HG02973 (cell line): ENCODE results near the gene MITF.
"Not testable (repeated sequence)": the region's sequence is repeated elsewhere in the genome, so short reads cannot be mapped to it uniquely, and the experiment has no call there.

ENCODE experiments used
- ATAC-seq: cut with Tn5 transposase; IDR thresholded peaks from one replicate; pipeline ENCODE4 v1.9.1; 2021; ENCODE audit warnings: moderate library complexity; ENCODE audit not compliant: unreplicated experiment

The MITF gene

DNA sequence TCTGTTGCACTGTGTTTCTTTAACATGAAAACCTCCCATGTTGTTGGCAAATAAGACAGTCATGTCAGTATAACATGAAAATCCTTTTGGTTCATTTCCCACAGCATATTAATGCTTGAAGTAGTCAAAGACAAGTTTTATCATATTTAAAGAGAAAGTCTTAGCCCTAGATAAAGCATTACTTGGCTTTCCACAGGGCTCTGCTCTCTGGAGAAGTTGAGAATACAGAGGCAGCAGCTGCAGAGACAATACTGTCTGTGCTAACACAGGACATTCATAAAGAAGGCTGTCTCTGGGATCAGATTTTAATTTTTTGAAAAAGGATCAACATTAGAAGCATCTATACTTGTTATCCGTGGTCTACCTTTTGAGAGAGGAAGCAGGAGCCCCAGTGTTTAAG, 156.8 kb downstream of the MITF start:
- no peak for ATAC-seq

DNA sequence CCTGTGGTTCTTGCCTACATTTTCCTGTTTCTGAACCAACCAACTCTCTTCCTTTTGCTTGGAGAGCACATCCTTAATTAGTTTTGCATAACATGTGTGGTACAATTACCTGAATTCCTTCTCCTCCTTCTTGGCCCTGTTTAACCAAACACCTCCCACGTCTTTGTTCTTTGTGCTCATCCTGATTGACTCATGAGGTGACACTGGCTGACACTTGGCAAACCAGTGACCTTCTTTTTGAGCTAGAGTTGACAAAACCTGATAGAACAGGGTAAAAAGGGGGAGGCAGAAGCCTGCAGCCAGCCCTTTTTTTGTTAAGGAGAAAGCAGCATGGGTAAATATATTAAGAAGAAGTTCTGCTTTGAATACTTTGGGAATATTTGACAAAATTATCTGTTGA, 161.1 kb downstream of the MITF start:
- no peak for ATAC-seq

DNA sequence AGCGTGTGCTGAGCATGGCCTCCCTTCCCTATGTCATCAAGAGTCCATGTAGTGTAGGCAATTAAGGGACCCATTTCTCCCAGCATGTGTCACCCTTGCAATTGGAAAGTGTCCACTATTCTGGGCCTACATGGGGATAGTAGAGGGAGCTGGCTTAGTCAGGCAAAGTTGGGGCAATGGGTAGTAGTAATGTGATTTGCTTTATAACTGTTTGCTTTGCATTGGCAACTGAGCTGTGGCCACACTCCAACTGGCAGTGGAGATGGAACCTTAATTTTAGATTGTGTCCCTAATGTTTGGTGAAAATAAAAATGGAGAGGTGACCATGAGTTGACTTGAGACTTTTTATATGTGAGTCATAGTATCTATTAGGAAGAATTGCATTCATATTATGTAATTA, 162.5 kb downstream of the MITF start:
- ATAC-seq: no peak

DNA sequence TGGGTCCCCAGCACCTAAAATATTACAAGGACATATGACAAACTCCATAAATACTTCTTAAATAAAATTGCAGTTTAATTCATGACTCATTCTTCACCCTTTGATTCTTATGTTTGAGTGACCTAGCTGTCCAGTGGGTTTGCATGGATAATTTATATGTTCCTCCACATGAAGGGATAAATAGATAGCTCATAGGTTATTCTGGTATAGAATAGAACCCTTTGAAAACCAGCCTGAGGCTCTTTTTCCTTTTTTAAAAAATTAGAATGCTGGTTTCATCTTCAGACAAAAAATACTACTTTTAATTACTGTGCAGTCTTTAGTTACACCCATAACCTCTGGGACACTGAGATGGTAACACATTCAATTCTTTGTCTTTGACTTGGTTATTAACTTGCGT, 163.1 kb downstream of the MITF start:
- ATAC-seq: no peak

DNA sequence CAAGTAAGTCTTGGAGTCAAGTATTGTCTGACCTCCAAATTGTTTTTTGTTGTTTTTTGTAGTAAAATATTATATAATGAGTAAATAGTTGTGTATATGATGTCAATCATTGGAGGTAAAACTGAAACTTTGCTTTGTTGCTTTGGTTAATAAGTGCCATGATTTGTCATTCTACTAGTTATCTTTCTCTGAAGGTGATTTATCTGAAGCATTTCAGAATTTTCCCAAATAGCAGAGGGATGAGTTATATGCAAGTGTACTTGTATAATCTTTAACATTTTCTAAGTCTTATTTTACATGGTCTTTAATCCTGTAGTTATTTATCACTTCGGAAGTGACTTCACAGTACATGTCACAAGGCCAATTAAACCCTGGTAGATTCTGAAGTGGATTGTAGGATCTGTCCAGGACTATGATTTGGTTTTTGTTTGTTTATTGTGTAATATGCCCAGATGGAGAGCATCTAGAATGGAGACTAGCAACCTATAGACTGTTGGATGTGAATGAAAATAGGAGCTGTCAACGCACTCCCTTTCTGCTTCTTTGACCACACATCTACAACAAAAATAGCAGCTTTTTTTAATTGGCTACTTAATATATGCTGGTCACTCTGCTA, 167.2 kb downstream of the MITF start:
- no peak for ATAC-seq

DNA sequence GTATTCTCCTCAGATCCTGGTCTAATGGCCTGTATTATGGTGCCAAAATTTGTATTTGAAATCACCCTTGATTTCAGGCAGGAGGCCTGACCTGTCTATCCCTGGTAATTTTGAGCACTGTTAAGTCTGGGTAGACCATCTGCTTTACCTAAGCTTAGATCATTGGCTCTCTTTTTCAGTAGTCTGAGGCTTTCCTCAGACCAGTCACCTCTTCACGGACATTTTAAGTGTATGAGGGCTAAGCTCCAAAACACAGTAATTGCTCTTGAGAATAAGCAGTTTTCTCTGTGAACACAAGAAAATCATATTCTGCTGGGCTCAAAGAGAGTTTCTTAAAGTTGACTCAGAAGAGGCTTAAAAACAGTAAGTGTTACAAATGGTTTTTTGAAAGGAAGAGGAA, 168.3 kb downstream of the MITF start:
- ATAC-seq: no peak

DNA sequence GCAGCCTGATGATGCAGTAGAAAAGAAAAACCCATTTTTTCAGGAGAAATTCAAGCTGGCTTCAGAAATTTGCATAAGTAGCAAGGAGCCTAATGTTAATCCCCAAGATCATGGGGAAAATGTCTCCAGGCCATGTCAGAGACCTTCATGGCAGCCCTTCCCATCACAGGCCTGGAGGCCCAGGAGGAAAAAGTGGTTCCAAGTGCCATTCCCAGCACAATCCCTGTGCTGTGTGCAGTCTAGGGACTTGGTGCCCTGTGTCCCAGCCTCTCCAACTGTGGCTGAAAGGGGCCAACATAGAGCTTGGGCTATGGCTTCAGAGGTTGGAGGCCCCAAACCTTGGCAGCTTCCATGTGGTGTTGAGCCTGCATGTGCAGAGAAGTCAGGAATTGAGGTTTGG, 170.6 kb downstream of the MITF start:
- not testable (repeated sequence) for ATAC-seq

DNA sequence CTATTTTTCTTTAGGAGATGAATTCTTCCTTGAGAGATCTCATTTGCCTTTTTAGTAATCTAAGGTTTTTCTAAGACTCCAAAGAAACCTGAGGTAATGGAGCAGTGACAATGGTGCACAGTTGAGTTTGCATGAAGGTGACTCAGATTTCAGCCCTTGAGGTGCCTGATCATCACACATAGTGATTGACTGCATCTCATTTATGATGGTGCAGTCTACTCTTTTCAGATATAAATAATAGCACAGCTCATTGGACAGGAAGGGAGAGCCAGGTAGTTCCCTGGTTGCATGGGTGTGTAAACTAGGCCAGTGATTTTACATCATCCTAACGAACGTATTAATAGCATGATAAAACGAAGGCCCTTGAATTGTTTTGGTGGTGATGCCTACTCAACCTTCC, 174.2 kb downstream of the MITF start:
- ATAC-seq: no peak

DNA sequence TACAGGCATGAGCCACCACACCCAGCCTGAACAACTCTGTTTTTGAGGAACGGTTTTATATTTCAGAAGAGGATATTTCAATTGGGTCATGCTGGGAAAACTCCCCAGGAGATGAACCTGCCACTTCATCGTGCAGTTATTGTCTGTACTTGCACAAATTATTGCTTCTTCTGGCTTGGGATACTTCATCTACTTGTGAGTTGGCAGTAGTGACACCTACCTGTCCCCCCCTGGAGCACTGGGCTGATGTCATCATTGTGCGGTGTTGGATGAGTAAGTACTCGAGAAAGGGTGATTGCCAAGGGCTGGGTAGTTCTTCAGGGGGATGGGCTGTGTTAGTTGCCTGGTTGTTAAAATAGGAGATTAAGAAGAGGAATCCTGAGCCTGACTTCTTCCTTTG, 175.1 kb downstream of the MITF start:
- ATAC-seq: no peak

DNA sequence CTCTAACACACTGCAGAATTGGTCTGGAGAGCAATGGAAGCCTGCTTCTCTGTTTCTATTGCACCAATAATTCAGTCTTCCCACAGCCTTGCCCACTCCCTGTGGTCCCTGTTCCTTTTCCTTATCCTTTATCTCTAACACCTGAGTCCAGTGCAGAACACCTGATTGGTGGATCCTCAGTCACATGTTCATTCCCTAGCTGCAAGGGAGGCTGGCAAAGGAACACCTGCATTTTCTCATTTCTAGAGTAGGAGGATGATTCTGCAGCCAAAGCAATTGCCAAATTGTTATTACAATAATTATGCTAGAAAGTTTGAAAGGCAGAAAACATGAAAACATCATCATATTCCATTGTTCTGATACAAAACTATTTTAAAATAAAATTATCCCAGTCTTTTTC, 176.5 kb downstream of the MITF start:
- ATAC-seq: no peak

DNA sequence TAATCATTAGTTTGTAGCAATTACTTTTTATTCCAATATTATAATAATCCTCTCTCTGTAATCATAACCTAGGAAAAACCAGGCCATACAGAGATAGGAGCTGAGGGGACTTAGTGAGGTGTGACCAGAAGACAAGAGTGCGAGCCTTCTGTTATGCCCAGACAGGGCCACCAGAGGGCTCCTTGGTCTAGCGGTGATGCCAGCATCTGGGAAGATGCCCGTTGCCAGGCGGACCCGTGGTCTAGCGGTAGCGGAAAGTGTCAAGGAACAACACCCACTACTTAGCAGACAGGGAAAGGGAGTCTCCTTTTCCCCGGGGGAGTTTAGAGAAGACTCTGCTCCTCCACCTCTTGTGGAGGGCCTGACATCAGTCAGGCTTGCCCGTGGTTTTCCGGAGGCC, 180.7 kb downstream of the MITF start:
- not testable (repeated sequence) for ATAC-seq

DNA sequence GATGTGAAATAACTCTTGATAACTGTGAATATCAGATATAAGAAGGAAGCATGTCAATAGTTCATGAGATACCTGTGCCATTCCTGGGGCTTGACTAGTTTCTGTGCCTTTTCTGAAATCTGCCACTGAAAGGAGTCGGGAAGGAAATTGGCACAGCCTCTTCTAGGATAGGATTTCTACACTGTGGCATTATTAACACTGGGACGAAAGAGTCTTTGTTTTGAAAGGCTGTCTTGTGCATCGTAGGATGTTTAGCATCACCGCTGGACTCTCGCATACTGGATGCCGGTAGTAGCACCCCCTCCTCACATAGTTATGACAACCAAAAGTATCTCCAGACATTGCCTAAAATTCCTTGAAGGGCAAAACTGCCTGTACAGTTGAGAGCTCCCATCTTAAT, 182.4 kb downstream of the MITF start:
- ATAC-seq: no peak

DNA sequence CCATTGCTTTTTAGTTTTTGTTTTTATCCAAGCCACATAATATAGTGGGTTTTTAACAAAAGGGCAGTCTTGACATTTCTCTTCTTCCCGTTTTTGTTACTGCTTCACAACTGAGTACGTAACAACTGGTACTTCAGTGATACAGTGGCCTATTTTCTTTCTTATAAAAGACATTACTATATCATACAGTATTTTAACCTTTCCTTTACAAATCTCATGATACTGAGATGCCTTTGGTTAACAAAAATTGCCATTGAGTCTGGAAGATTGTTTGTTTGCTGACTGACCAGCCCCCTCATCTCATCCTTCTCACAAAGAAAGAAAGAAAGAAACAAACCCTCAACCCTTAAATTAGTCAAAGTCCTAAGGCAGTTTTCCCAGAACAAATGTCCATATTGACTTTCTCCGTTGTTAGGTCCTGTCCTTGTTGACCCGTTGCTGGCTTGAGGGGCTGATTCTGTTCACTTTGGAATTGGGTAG, 183.3 kb downstream of the MITF start:
- ATAC-seq: no peak

DNA sequence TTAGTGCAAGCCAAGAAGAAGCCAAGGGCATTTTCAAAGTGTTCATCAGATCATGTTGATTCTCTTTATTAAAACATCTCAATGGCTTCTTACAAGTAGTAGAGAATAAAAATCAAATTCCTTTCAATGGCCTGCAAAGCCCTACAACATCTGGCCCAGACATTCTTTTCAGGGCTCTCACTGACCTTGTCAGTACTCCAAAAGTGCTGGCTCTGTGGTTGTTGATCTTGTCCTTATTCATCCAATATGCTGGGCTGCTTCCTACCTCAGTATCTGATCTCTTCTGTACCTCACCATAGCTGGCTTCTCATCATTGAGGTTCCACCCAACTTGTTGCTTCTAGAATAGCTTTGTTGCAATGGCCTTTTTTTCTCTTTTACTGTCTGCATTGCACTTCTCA, 186.2 kb downstream of the MITF start:
- no peak for ATAC-seq

DNA sequence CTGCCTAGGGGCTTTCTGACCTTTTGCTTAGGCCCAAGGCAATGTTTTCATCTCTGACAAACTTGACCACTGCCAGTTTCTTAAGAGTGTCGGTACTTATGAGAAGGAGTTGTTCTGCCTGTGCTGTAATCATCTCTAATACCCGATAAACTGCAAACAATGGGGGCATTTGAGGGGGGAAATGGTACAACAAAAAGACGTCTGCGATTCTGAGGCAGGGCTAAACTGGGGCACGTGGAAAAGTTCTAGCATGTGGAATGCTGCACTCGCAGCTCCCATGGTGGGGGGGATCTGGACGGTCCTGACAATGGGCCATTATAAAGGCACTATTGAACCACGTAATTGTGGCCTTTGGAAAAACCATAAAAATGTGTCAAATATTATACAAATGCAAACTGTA, 187.1 kb downstream of the MITF start:
- no peak for ATAC-seq

DNA sequence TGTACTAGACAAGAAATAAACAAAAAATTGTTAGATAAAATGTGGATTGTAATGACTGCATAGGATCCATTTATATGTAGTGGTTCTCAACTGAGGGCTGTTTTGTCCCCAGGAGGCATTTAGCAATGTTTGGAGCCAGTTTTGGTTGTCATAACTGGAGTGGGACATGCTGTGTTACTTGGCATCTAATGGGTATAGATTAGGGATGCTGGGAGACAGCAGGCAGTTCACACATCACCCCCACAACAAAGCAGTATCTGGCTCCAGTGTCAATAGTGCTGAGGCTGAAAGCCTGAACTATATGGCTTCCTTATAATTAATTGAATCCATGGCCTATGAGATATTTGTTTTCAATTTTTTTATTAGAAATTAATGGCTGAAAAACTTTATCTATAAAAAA, 188.3 kb downstream of the MITF start:
- ATAC-seq: no peak

DNA sequence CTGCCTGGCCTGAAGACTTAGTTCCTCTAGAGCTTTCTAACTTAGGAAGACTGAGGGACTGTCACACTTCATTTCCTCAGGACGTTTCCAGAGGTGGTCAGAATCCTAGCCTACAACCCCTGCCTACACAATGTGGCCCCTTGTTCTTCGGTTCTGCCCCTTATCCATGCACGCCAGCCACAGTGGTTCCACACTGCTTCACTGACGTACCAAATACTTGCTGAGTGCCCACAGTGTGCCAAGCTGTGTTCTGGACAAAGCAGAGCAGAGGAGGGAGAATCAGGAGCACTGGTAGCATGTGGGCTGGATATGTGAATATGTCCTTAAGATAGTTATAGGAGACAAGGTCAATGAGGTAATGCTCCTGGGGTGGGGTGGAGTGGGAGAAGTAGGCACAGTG, 189.8 kb downstream of the MITF start:
- ATAC-seq: no peak

DNA sequence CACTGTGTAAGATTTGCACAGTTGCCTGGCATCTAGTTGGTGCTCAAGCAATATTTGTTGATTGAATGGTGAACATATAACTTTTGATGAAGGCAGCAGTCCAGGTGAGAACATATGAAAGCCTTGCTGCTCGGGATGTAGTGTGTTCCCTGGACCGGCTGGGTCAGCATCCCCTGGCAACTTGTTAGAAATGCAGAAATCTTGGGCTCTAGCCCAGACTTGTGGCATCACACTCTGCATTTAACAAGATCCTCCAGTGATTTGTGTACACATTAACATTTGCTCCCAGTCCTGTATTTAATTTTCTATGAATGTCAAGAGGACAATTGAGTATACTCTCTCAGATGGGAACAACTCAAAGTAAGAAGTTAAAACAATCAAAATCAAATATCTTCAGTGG, 191.3 kb downstream of the MITF start:
- ATAC-seq: no peak

DNA sequence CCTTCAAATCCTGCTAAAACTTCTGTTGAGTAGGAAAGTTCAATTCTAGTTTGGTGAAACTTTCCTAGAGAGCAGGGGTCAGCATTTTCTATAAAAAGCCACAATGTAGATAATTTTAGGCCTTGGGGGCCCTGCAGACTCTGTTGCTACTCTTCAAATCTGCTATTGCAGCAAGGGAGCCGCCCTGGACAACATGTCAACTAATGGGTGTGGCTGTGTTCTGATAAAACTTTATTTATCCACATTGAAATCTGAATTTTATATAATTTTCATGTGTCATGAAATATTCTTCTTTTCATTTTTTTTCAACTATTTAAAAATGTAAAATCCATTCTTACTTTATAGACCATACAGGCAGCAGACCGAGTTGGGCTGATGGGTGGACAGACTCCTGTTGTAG, 192.8 kb downstream of the MITF start:
- no peak for ATAC-seq

DNA sequence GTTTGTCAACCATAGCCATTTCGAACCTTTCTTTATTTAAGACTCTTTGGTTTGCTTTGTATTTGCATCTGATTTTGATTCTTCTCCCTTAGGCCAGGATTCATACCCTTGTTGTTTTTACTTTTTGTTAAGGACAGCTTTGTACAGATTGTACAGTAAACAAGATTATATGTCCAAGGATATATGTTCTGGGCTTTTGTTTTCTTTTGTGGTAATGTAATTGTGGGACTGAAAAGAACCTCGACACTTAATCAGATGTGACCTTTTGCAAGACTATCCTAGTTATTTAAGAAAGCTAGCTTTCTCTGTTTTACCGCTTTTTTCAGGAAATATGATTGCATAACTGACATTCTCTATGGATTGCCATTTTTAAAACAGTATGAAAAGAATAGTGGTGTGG, 193.2 kb downstream of the MITF start:
- no peak for ATAC-seq

DNA sequence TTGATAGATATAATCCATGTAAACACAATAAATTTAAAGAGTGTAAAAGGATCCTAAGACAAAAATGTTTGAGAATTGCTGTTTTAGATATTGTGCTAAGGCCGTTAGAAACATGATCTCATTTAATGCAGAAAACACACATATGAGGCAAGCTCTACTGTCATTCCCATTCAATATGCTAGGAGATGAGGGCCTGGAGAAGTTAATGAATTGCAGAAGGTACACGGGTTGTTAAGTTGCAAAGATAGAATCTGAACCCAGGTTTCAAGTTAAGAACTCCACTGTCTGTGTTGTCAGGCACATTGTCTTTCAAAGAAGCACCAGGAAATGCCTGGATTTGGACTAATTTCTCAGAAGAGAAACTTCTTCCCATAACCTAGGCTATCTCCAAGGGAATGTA, 195.1 kb downstream of the MITF start:
- ATAC-seq: no peak

DNA sequence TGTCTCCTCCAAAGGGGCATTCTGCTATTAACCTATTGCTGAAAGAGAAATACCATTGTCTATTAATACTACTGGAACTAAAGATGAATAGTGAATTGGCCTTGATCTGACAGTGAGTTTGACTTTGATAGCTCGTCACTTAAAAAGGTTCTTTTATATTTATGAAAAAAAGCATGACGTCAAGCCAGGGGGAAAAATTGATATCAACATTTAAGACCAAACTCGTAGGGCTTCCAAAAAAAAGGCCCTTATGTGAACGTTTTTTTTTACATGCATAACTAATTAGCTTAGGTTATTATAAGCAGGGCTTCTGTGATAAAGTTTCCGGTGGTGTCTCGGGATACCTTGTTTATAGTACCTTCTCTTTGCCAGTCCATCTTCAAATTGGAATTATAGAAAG, 197.0 kb downstream of the MITF start:
- ATAC-seq: no peak

DNA sequence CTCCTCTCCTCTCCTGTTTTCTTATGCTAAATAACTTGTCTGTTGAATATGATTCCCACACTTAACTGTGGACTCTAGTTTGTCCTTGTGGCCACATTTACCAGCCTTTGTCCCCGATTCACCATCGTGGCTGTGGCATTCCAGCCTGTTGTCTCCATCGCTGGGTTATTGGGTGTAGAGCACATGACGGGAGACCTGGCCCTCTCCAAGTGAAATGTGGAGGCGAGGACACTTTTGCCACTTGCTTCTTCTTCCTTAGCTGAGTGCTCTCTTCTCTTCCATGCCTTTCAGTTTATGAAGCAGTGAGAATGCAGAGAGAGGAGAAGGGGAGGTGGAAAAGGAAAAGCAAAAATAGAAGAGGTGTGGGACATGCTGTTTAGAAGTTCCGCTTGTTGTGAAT, 198.8 kb downstream of the MITF start:
- no peak for ATAC-seq

DNA sequence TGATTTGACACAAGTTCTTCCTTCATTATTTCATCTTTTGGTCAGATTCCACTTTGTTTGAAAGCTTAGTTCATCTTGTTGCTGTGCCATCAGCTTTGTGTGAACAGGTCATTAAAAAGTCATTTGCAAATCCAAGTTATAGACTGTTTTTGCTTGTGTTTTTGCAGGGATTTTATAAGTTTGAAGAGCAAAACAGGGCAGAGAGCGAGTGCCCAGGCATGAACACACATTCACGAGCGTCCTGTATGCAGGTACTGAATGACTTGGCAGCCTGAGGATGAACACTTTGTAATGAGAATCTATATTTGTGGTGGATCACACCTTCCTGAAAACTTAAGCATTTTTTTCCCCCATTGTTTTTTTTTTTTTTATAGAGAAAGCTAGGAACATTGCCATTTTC, 199.7 kb downstream of the MITF start:
- ATAC-seq: no peak
